HepG2 (cell line): ENCODE data around the gene ADCY9. TPM values are rescaled to one million over a fixed set of nuclear protein-coding genes. Genes with fewer than 3 reads are reported as not detected.

Experiments
- ATAC-seq: fragments of 200-7000 bp; cut with Tn5 transposase; 3 replicates; pipeline ENCODE4 v1.9.1; 2020; ENCODE audit warnings: mild to moderate bottlenecking, moderate library complexity
- BruUV-seq: library from RNA; stranded (reverse); fragments of 400-500 nt; replicated peaks from 2 replicates; lab custom pipeline; 2021; lab: Mats Ljungman, UMichigan
- CTCF ChIA-PET: fragments of 300-600 bp; formaldehyde crosslinking; extraction: SDS; loops from one replicate; lab custom pipeline; 2021; ENCODE audit warnings: low total read pairs, inconsistent platforms, low intra/inter-chr PET ratio; lab: Yijun Ruan, JAX
- POLR2A ChIA-PET: fragments of 350-600 bp; sonication (Branson Sonifier 250); formaldehyde crosslinking; loops from one replicate; lab custom pipeline; 2020; ENCODE audit warnings: antibody characterized with exemption, inconsistent platforms; lab: Yijun Ruan, JAX
- DNase-seq: peaks from one replicate; pipeline ENCODE4 v3.0.0-alpha.2; 2015; ENCODE audit warnings: low spot score
- FAIRE-seq: peaks from 3 replicates; lab custom pipeline; 2011; peaks lifted over from hg19 to GRCh38; lab: Jason Lieb, UNC
- H2AFZ ChIP-seq: one replicate; pipeline ENCODE4 v1.6.1; 2011; ENCODE audit warnings: low read length, inconsistent platforms
- H3K27ac ChIP-seq: fragments of 300-600 bp; 3 replicates; pipeline ENCODE4 v1.8.0; 2011; ENCODE audit warnings: mixed run types, mild to moderate bottlenecking, mixed read lengths, low read length, inconsistent platforms; ENCODE audit not compliant: insufficient read depth; ENCODE audit errors: extremely low read length
- H3K27me3 ChIP-seq, 2 experiments: fragments of 200-600 bp in 1 of 2; 2 replicates in 1 of 2; 3 replicates in 1 of 2; pipeline versions ENCODE4 v1.6.0 to v1.8.0; 2011; ENCODE audit warnings: low read length in 2 of 2, mild to moderate bottlenecking in 2 of 2, moderate library complexity in 2 of 2, inconsistent platforms in 1 of 2; ENCODE audit not compliant: insufficient read depth in 2 of 2, control insufficient read depth in 1 of 2
- H3K36me3 ChIP-seq, 2 experiments: fragments of 200-600 bp in 1 of 2; replicated peaks in 1 of 2; 2 replicates in 1 of 2; 3 replicates in 1 of 2; pipeline versions ENCODE4 v1.5.1 to v1.8.0; 2011; ENCODE audit warnings: low read length in 2 of 2, inconsistent platforms in 1 of 2; ENCODE audit not compliant: insufficient read depth in 2 of 2, control insufficient read depth in 1 of 2
- H3K4me1 ChIP-seq: 2 replicates; pipeline ENCODE4 v1.5.1; 2012; ENCODE audit warnings: low read length, inconsistent platforms; ENCODE audit not compliant: insufficient read depth
- H3K4me2 ChIP-seq: 2 replicates; pipeline ENCODE4 v1.6.0; 2011; ENCODE audit warnings: low read depth, low read length, inconsistent platforms
- H3K4me3 ChIP-seq, 3 experiments: fragments of 200-600 bp in 1 of 3; sonication (generic), shearing (Covaris generic) in 1 of 3; replicated peaks in 1 of 3; 2 replicates each; pipeline ENCODE4 v1.5.1; 2011 to 2016; ENCODE audit warnings: low read length in 3 of 3, inconsistent platforms in 2 of 3, low read depth in 2 of 3, mild to moderate bottlenecking in 2 of 3, control low read depth in 1 of 3, mixed read lengths in 1 of 3; ENCODE audit not compliant: insufficient read depth in 1 of 3
- H3K79me2 ChIP-seq: one replicate; pipeline ENCODE4 v1.6.1; 2011; ENCODE audit warnings: low read length, inconsistent platforms; ENCODE audit not compliant: insufficient read depth
- H3K9ac ChIP-seq: 2 replicates; pipeline ENCODE4 v1.6.0; 2011; ENCODE audit warnings: mild to moderate bottlenecking, low read depth, low read length, inconsistent platforms; ENCODE audit not compliant: insufficient read depth
- H3K9me3 ChIP-seq: 2 replicates; pipeline ENCODE4 v1.5.1; 2012; ENCODE audit warnings: mild to moderate bottlenecking, low read length
- H4K20me1 ChIP-seq: 2 replicates; pipeline ENCODE4 v1.6.0; 2011; ENCODE audit warnings: inconsistent platforms, mild to moderate bottlenecking, low read length, moderate library complexity; ENCODE audit not compliant: insufficient read depth
- LCORL ChIP-seq, 2 experiments: fragments of 450-650 bp in 1 of 2; sonication (generic) in 1 of 2; formaldehyde crosslinking in 1 of 2; IDR thresholded peaks; 2 replicates each; pipeline versions ENCODE4 v1.5.0 to v1.6.1; 2017 to 2020; ENCODE audit warnings: antibody characterized with exemption in 1 of 2, missing genetic modification reagents in 1 of 2
- STAG1 ChIP-seq: sonication (generic); formaldehyde crosslinking; IDR thresholded peaks from 2 replicates; pipeline ENCODE4 v1.4.0; 2020; ENCODE audit warnings: missing genetic modification reagents
- ZNF256 ChIP-seq: sonication (generic); formaldehyde crosslinking; conservative IDR thresholded peaks from 2 replicates; pipeline ENCODE4 v1.4.0; 2020; ENCODE audit warnings: missing genetic modification reagents
- WGBS: methylation state at CpG from one replicate; pipeline ENCODE4 v1.1.6; 2017; ENCODE audit warnings: low lambda C conversion rate; 5-methylcytosine and 5-hydroxymethylcytosine counted together
- in situ Hi-C: cut with HindIII; loops from 2 replicates; pipeline ENCODE4 v1.10.0; 2017; ENCODE audit warnings: low pct_unique_long_range_greater_than_20kb; ENCODE audit not compliant: extremely low pct_ligation_motif_present
- intact Hi-C: fragments of 100-400 bp; cut with micrococcal nuclease; formaldehyde crosslinking; loops from one replicate; pipeline ENCODE4 v1.10.0; 2022; ENCODE audit not compliant: unreplicated experiment
- polyA plus RNA-seq, 8 experiments: library from polyadenylated mRNA; depleted of rRNA in 3 of 8; stranded (reverse) in 7 of 8; unstranded in 1 of 8; fragments of >200 nt; fragmentation: Illumina TruSeq in 4 of 8; extraction: Trizol in 4 of 8; gene quantifications; 2 replicates each; pipeline versions ENCODE4 v1.2.1 to v1.2.3, GENCODE V29; 2011 to 2016; ENCODE audit warnings: low read depth in 4 of 8, missing spikeins in 1 of 8, mixed read lengths in 1 of 8; ENCODE audit not compliant: insufficient read depth in 1 of 8
- total RNA-seq, 5 experiments: library from RNA; depleted of rRNA; stranded (reverse); fragments of >200 nt; fragmentation: Illumina TruSeq; extraction: Trizol; gene quantifications; 2 replicates each; pipeline ENCODE4 v1.2.3, GENCODE V29; 2016; ENCODE audit warnings: low read depth in 1 of 5
- TF ChIP-seq, protein P1 (sequence below): sonication (generic); formaldehyde crosslinking; IDR thresholded peaks from 2 replicates; pipeline ENCODE4 v1.5.1; 2020; ENCODE audit warnings: missing genetic modification reagents, mild to moderate bottlenecking, borderline replicate concordance
- TF ChIP-seq, protein P2 (sequence below): sonication (generic); formaldehyde crosslinking; IDR thresholded peaks from 2 replicates; pipeline ENCODE4 v1.5.0; 2020; ENCODE audit warnings: mild to moderate bottlenecking, missing genetic modification reagents, moderate library complexity
- TF ChIP-seq, protein P3 (sequence below): sonication (generic); formaldehyde crosslinking; IDR thresholded peaks from 2 replicates; pipeline ENCODE4 v1.8.1; 2023; ENCODE audit warnings: mild to moderate bottlenecking, inconsistent platforms, moderate library complexity, missing genetic modification reagents, borderline replicate concordance
- TF ChIP-seq, protein P4 (sequence below): sonication (generic); formaldehyde crosslinking; IDR thresholded peaks from 2 replicates; pipeline ENCODE4 v1.5.0; 2020; ENCODE audit warnings: missing genetic modification reagents, mild to moderate bottlenecking, borderline replicate concordance

Gene ADCY9
- total and polyA plus RNA-seq, 2 of the 13 experiments (the other 11 are each of a cell fraction or from before 2014, with no cell fraction given): 11.2 to 13.9 TPM

DNA sequence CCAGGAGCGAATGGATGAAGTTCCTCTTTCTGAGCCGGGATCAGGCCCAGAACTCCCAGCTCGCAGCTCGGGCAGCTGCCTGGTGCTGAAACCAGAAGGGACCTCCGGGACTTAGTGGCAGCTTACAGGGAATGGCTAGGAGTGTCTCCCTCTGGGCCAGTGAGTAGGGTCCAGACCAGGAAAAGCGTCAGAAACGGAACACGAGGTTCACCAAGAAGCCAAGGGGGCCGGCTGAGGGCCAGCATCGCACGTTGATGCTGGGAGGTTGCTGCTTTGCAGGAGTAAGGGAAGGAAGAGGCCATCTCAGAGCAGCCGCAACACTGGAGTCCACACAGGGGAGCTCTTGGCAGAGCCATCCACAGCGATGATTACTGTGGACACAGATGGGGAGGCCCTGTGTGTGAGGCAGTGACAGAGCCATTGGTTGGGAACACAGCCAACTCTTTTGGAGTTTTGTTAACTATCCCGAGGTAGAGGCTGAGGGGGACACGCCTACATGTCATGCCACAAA is 161.8 kb downstream of the ADCY9 start:
- ChIA-PET POLR2A (no interaction called here), CTCF (no interaction called here)
- Histone ChIP-seq H3K9me3 (no peaks in the 10 kb centered on the region), H3K4me1 (peaks cover 11% of the 10 kb centered on the region), H4K20me1 (no peaks in the 10 kb centered on the region), H3K4me3 (no peak overlapping the region), H2AFZ (no peak overlapping the region), H3K27me3 (peaks cover 0 to 18% of the 10 kb centered on the region in 2 experiments; a peak in 2 of 5 replicates), H3K9ac (no peak overlapping the region), H3K36me3 (no peaks in the 10 kb centered on the region), H3K27ac (no peak overlapping the region), H3K4me2 (peak overlapping the region; percentile 15; the same call in 1 of the 2 replicates), H3K79me2 (no peaks in the 10 kb centered on the region)
- TF ChIP-seq, protein P1, sequence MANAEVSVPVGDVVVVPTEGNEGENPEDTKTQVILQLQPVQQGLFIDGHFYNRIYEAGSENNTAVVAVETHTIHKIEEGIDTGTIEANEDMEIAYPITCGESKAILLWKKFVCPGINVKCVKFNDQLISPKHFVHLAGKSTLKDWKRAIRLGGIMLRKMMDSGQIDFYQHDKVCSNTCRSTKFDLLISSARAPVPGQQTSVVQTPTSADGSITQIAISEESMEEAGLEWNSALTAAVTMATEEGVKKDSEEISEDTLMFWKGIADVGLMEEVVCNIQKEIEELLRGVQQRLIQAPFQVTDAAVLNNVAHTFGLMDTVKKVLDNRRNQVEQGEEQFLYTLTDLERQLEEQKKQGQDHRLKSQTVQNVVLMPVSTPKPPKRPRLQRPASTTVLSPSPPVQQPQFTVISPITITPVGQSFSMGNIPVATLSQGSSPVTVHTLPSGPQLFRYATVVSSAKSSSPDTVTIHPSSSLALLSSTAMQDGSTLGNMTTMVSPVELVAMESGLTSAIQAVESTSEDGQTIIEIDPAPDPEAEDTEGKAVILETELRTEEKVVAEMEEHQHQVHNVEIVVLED: no peak
- no peak for TF ChIP-seq ZNF256 (CRISPR knock-in tag)
- TF ChIP-seq, protein P2, sequence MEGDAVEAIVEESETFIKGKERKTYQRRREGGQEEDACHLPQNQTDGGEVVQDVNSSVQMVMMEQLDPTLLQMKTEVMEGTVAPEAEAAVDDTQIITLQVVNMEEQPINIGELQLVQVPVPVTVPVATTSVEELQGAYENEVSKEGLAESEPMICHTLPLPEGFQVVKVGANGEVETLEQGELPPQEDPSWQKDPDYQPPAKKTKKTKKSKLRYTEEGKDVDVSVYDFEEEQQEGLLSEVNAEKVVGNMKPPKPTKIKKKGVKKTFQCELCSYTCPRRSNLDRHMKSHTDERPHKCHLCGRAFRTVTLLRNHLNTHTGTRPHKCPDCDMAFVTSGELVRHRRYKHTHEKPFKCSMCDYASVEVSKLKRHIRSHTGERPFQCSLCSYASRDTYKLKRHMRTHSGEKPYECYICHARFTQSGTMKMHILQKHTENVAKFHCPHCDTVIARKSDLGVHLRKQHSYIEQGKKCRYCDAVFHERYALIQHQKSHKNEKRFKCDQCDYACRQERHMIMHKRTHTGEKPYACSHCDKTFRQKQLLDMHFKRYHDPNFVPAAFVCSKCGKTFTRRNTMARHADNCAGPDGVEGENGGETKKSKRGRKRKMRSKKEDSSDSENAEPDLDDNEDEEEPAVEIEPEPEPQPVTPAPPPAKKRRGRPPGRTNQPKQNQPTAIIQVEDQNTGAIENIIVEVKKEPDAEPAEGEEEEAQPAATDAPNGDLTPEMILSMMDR (CRISPR knock-in tag): peak; percentile 63
- TF ChIP-seq, protein P3, sequence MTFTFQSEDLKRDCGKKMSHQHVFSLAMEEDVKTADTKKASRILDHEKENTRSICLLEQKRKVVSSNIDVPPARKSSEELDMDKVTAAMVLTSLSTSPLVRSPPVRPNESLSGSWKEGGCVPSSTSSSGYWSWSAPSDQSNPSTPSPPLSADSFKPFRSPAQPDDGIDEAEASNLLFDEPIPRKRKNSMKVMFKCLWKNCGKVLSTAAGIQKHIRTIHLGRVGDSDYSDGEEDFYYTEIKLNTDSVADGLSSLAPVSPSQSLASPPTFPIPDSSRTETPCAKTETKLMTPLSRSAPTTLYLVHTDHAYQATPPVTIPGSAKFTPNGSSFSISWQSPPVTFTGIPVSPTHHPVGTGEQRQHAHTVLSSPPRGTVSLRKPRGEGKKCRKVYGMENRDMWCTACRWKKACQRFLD: no peak
- TF ChIP-seq LCORL (IDR thresholded peaks at IDR 0.05): no peak
- TF ChIP-seq LCORL (CRISPR knock-in tag; IDR thresholded peaks at IDR 0.05): 0 out of 2 replicates have a peak, but pooled peaks have one; percentile 19
- TF ChIP-seq, protein P4, sequence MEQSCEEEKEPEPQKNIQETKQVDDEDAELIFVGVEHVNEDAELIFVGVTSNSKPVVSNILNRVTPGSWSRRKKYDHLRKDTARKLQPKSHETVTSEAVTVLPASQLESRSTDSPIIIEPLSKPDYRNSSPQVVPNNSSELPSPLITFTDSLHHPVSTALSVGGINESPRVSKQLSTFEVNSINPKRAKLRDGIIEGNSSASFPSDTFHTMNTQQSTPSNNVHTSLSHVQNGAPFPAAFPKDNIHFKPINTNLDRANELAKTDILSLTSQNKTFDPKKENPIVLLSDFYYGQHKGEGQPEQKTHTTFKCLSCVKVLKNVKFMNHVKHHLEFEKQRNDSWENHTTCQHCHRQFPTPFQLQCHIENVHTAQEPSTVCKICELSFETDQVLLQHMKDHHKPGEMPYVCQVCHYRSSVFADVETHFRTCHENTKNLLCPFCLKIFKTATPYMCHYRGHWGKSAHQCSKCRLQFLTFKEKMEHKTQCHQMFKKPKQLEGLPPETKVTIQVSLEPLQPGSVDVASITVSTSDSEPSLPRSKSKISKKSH (CRISPR knock-in tag): 0 out of 2 replicates have a peak, but pooled peaks have one; percentile 25
- peak; percentile 55 for TF ChIP-seq STAG1 (CRISPR knock-in tag)
- ATAC-seq (peak; percentile 85), FAIRE-seq (no peak), DNase-seq (peak; percentile 17)
- in situ Hi-C loops: no loop called here
- BruUV-seq: no TSS peak
- 7% methylated on average over 10 of the region's 15 CpGs for WGBS
- intact Hi-C loops: no loop called here
